ENCODE results near the gene OLA1. TPM values are rescaled to one million over a fixed set of nuclear protein-coding genes. Genes with fewer than 3 reads are reported as not detected.

OLA1 gene
- total RNA-seq (2021) (172 and 263 TPM in 2 replicates), Bru-seq, nascent RNA (percentile 97 among the genes with signal in this experiment), BruChase-seq, experiment 1, labeled RNA remaining after a 2-hour chase (percentile 93 among the genes with signal in this experiment), BruChase-seq, experiment 2, labeled RNA remaining after a 6-hour chase (percentile 84 among the genes with signal in this experiment)
- long read RNA-seq, full-length matches to known transcripts = 311 of 367 reads
- long read RNA-seq, partial matches to known transcripts = 18 of 367 reads
- long read RNA-seq, other reads (novel, unspliced or antisense) = 38 of 367 reads

- no peaks in the 10 kb centered on the region for H3K9me3 ChIP-seq (ENCODE audit: insufficient read depth, low read depth)
- peaks cover 7% of the 10 kb centered on the region for H3F3A ChIP-seq (ENCODE audit: insufficient read depth, low read depth)
- peak; percentile 90 to 100 for DNase-seq
- H4K20me1 ChIP-seq (ENCODE audit: insufficient read depth) = peaks cover 11% of the 10 kb centered on the region
- H2AFZ ChIP-seq = peak within 1 kb of the TSS; percentile 95
- no TSS peak for BruUV-seq (replicated peaks)
- H3K27me3 ChIP-seq (ENCODE audit: insufficient read depth, low read depth) = no peaks in the 10 kb centered on the region
- intact Hi-C loops (cut with micrococcal nuclease; ENCODE audit: unreplicated experiment) = loop anchor here (1.0 kb wide), 1 partner anchor 283 kb away; the partner anchor contains the start of gene SP3
- POLR2A ChIA-PET (ENCODE audit: unreplicated experiment) = interaction anchor here (0.6 to 1.1 kb wide), 5 partner anchors 108 to 633 kb away, joined by 4 to 17 read pairs (median 4); no protein-coding TSS in a partner anchor
- peak within 1 kb of the TSS; percentile 90 for H3K4me3 ChIP-seq
- H3K36me3 ChIP-seq (ENCODE audit: low read depth) = peaks cover 28% of the 10 kb centered on the region
- H3K4me2 ChIP-seq = peak within 1 kb of the TSS; percentile 100
- H3K9me2 ChIP-seq (ENCODE audit: insufficient read depth) = peaks cover 4% of the 10 kb centered on the region; the same call in 1 of the 2 replicates
- H3K79me2 ChIP-seq (ENCODE audit: low read depth) = peaks cover 49% of the 10 kb centered on the region
- CTCF ChIA-PET = interaction anchor here (1.0 to 1.8 kb wide), 2 partner anchors 93 to 299 kb away, joined by 3 to 5 read pairs; no protein-coding TSS in a partner anchor
- H3K4me1 ChIP-seq (replicated peaks; ENCODE audit: insufficient read depth) = peaks cover 40% of the 10 kb centered on the region
- H3K27ac ChIP-seq = peak within 1 kb of the TSS; percentile 87
- TF ChIP-seq EZH2 (IDR thresholded peaks at IDR 0.05; ENCODE audit: low read depth) = no peak
- TF ChIP-seq, protein P1, sequence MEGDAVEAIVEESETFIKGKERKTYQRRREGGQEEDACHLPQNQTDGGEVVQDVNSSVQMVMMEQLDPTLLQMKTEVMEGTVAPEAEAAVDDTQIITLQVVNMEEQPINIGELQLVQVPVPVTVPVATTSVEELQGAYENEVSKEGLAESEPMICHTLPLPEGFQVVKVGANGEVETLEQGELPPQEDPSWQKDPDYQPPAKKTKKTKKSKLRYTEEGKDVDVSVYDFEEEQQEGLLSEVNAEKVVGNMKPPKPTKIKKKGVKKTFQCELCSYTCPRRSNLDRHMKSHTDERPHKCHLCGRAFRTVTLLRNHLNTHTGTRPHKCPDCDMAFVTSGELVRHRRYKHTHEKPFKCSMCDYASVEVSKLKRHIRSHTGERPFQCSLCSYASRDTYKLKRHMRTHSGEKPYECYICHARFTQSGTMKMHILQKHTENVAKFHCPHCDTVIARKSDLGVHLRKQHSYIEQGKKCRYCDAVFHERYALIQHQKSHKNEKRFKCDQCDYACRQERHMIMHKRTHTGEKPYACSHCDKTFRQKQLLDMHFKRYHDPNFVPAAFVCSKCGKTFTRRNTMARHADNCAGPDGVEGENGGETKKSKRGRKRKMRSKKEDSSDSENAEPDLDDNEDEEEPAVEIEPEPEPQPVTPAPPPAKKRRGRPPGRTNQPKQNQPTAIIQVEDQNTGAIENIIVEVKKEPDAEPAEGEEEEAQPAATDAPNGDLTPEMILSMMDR (conservative IDR thresholded peaks at IDR 0.05) = 0 out of 2 replicates have a peak, but pooled peaks have one; percentile 12
Observed at GRCh38 chr2:174248187-174248997, at the start of gene OLA1. Gene OLA1, minus strand, starts transcription at chr2:174248532. Its CDS starts 1,717 bp downstream, at chr2:174246815.

DNA sequence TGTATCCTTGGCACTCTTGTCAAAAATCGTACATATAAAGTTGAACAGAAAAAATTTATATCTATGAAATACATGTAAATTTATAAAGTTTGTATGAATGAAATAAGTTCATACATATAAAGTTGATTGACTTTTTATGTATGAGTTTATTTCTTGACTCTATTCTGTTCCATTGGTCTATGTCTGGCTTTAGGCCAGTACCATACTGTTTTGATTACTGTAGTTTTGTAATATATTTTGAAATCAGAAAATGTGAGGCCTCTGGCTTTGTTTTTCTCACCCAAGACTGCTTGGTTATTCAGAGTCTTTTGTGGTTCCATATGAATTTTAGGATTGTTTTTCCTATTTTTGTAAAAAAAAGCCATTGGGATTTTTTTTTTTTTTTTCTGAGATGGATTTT is 44.6 kb upstream of the OLA1 start:
- BruUV-seq (replicated peaks) = no TSS peak
- peaks cover 6% of the 10 kb centered on the region for H3K9me3 ChIP-seq (ENCODE audit: insufficient read depth, low read depth)
- H2AFZ ChIP-seq = no peak overlapping the region
- DNase-seq = no peak
- CTCF ChIA-PET = no interaction called here
- no peaks in the 10 kb centered on the region for H3K27me3 ChIP-seq (ENCODE audit: insufficient read depth, low read depth)
- H3K79me2 ChIP-seq (ENCODE audit: low read depth) = no peaks in the 10 kb centered on the region
- H3K4me2 ChIP-seq = no peak overlapping the region
- no peaks in the 10 kb centered on the region for H4K20me1 ChIP-seq (ENCODE audit: insufficient read depth)
- no peak for TF ChIP-seq EZH2 (IDR thresholded peaks at IDR 0.05; ENCODE audit: low read depth)
- no peak overlapping the region for H3K4me3 ChIP-seq
- H3F3A ChIP-seq (ENCODE audit: insufficient read depth, low read depth) = no peaks in the 10 kb centered on the region
- H3K4me1 ChIP-seq (replicated peaks; ENCODE audit: insufficient read depth) = peaks cover 6% of the 10 kb centered on the region; the same call in 1 of the 2 replicates
- no peak overlapping the region for H3K27ac ChIP-seq
- POLR2A ChIA-PET (ENCODE audit: unreplicated experiment) = no interaction called here
- no peaks in the 10 kb centered on the region for H3K36me3 ChIP-seq (ENCODE audit: low read depth)
- intact Hi-C loops (cut with micrococcal nuclease; ENCODE audit: unreplicated experiment) = no loop called here
- H3K9me2 ChIP-seq (ENCODE audit: insufficient read depth) = no peaks in the 10 kb centered on the region

GRCh38 chr2:174286172-174286571 is 37.8 kb upstream of the OLA1 start:
- POLR2A ChIA-PET (ENCODE audit: unreplicated experiment) = no interaction called here
- intact Hi-C loops (cut with micrococcal nuclease; ENCODE audit: unreplicated experiment) = no loop called here

More at GRCh38 chr2:174286172-174286571, 37.8 kb upstream of the OLA1 start:
- no peaks in the 10 kb centered on the region for H3K79me2 ChIP-seq (ENCODE audit: low read depth)
- H2AFZ ChIP-seq = no peak overlapping the region
- H3K36me3 ChIP-seq (ENCODE audit: low read depth) = no peaks in the 10 kb centered on the region
- H3K9me2 ChIP-seq (ENCODE audit: insufficient read depth) = no peaks in the 10 kb centered on the region
- no peaks in the 10 kb centered on the region for H3K9me3 ChIP-seq (ENCODE audit: insufficient read depth, low read depth)
- CTCF ChIA-PET = no interaction called here
- H3F3A ChIP-seq (ENCODE audit: insufficient read depth, low read depth) = no peaks in the 10 kb centered on the region
- DNase-seq = no peak
- no peak overlapping the region for H3K4me3 ChIP-seq
- TF ChIP-seq, protein P1 (conservative IDR thresholded peaks at IDR 0.05) = no peak
- TF ChIP-seq EZH2 (IDR thresholded peaks at IDR 0.05; ENCODE audit: low read depth) = no peak
- H4K20me1 ChIP-seq (ENCODE audit: insufficient read depth) = no peaks in the 10 kb centered on the region
- H3K27me3 ChIP-seq (ENCODE audit: insufficient read depth, low read depth) = no peaks in the 10 kb centered on the region
- H3K4me1 ChIP-seq (replicated peaks; ENCODE audit: insufficient read depth) = no peaks in the 10 kb centered on the region
- H3K4me2 ChIP-seq = no peak overlapping the region
- no TSS peak for BruUV-seq (replicated peaks)
- H3K27ac ChIP-seq = no peak overlapping the region

Measured in PC-9 (cell line).